HEK293 (cell line): ENCODE data around the gene MED20.

Source experiments
- CTCF ChIA-PET: fragments of 350-600 bp; formaldehyde crosslinking; extraction: SDS; loops from one replicate; lab custom pipeline; 2021; ENCODE audit warnings: antibody characterized with exemption; lab: Yijun Ruan, JAX
- POLR2A ChIA-PET: fragments of 300-600 bp; formaldehyde crosslinking; extraction: SDS; loops from one replicate; lab custom pipeline; 2020; ENCODE audit warnings: antibody characterized with exemption, inconsistent platforms; lab: Yijun Ruan, JAX
- H3K27ac ChIP-seq: fragments of 200-500 bp; sonication (Bioruptor generic); 2 replicates; pipeline ENCODE4 v1.5.1; 2014; ENCODE audit warnings: low read depth, low read length, control low read depth, inconsistent platforms; ENCODE audit errors: extremely low read depth
- H3K36me3 ChIP-seq, 2 experiments: fragments of 200-500 bp in 1 of 2; sonication (Bioruptor generic) in 1 of 2; 1 replicate in 1 of 2; 2 replicates in 1 of 2; pipeline ENCODE4 v1.5.1; 2014 to 2017; ENCODE audit warnings: inconsistent platforms in 2 of 2, low read length in 2 of 2; ENCODE audit not compliant: control insufficient read depth in 2 of 2, insufficient read depth in 1 of 2
- H3K4me1 ChIP-seq: fragments of 200-500 bp; sonication (Bioruptor generic); 2 replicates; pipeline ENCODE4 v1.5.1; 2014; ENCODE audit warnings: mild to moderate bottlenecking, low read length, inconsistent platforms; ENCODE audit not compliant: control insufficient read depth, insufficient read depth
- H3K4me3 ChIP-seq: 2 replicates; pipeline ENCODE4 v1.5.1; 2011; ENCODE audit warnings: low read depth, mild to moderate bottlenecking, control low read depth, low read length, moderate library complexity
- H3K9me3 ChIP-seq: fragments of 200-500 bp; sonication (Bioruptor generic); 2 replicates; pipeline ENCODE4 v1.5.1; 2014; ENCODE audit warnings: low read depth, low read length, inconsistent platforms; ENCODE audit not compliant: control insufficient read depth, insufficient read depth
- HOXD13 ChIP-seq: sonication (generic); formaldehyde crosslinking; IDR thresholded peaks from 2 replicates; pipeline ENCODE4 v1.8.0; 2022; ENCODE audit warnings: missing genetic modification reagents, borderline replicate concordance
- KLF8 ChIP-seq: fragments of 450-650 bp; formaldehyde crosslinking; IDR thresholded peaks from 2 replicates; pipeline ENCODE4 v1.5.1; 2016; ENCODE audit warnings: missing biosample characterization, missing genetic modification characterization
- ZBTB8A ChIP-seq: fragments of 450-650 bp; formaldehyde crosslinking; IDR thresholded peaks from 2 replicates; pipeline ENCODE4 v1.5.1; 2016; ENCODE audit warnings: missing biosample characterization, missing genetic modification characterization
- ZNF223 ChIP-seq: fragments of 450-650 bp; formaldehyde crosslinking; IDR thresholded peaks from 2 replicates; pipeline ENCODE4 v1.5.1; 2016; ENCODE audit warnings: missing biosample characterization, missing genetic modification characterization
- ZNF274 ChIP-seq, 2 experiments: fragments of 200-500 bp in 1 of 2; fragments of 450-650 bp in 1 of 2; sonication (Bioruptor generic) in 1 of 2; formaldehyde crosslinking in 1 of 2; IDR thresholded peaks; 2 replicates each; pipeline versions ENCODE4 v1.5.1 to v1.6.1; 2014 to 2016; ENCODE audit warnings: borderline replicate concordance in 1 of 2, inconsistent platforms in 1 of 2, low read length in 1 of 2, missing biosample characterization in 1 of 2, missing genetic modification characterization in 1 of 2
- ZNF366 ChIP-seq: fragments of 450-650 bp; formaldehyde crosslinking; conservative IDR thresholded peaks from 2 replicates; pipeline ENCODE4 v1.5.1; 2016; ENCODE audit warnings: missing biosample characterization, missing genetic modification characterization
- ZNF473 ChIP-seq: fragments of 450-650 bp; formaldehyde crosslinking; IDR thresholded peaks from 2 replicates; pipeline ENCODE4 v1.5.1; 2017; ENCODE audit warnings: missing biosample characterization, missing genetic modification characterization
- ZNF513 ChIP-seq: fragments of 450-650 bp; IDR thresholded peaks from 2 replicates; pipeline ENCODE4 v1.5.1; 2018; ENCODE audit warnings: missing biosample characterization, missing genetic modification characterization
- ZNF529 ChIP-seq: fragments of 450-650 bp; formaldehyde crosslinking; IDR thresholded peaks from 2 replicates; pipeline ENCODE4 v1.5.1; 2017; ENCODE audit warnings: missing genetic modification characterization, missing biosample characterization; ENCODE audit not compliant: insufficient replicate concordance
- ZNF610 ChIP-seq: fragments of 450-650 bp; formaldehyde crosslinking; IDR thresholded peaks from 2 replicates; pipeline ENCODE4 v1.5.1; 2016; ENCODE audit warnings: missing biosample characterization, missing genetic modification characterization, borderline replicate concordance
- ZNF660 ChIP-seq: fragments of 450-650 bp; IDR thresholded peaks from 2 replicates; pipeline ENCODE4 v1.5.1; 2018; ENCODE audit warnings: missing biosample characterization, mild to moderate bottlenecking, missing genetic modification characterization
- TF ChIP-seq, protein P1 (sequence below): fragments of 450-650 bp; formaldehyde crosslinking; IDR thresholded peaks from 2 replicates; pipeline ENCODE4 v1.5.1; 2016; ENCODE audit warnings: missing biosample characterization, missing genetic modification characterization
- TF ChIP-seq, protein P2 (sequence below): fragments of 450-650 bp; formaldehyde crosslinking; IDR thresholded peaks from 2 replicates; pipeline ENCODE4 v1.5.1; 2017; ENCODE audit warnings: missing biosample characterization, missing genetic modification characterization
- TF ChIP-seq, protein P3 (sequence below): fragments of 450-650 bp; formaldehyde crosslinking; IDR thresholded peaks from 2 replicates; pipeline ENCODE4 v1.5.1; 2016; ENCODE audit warnings: missing biosample characterization, missing genetic modification characterization

The MED20 gene

DNA sequence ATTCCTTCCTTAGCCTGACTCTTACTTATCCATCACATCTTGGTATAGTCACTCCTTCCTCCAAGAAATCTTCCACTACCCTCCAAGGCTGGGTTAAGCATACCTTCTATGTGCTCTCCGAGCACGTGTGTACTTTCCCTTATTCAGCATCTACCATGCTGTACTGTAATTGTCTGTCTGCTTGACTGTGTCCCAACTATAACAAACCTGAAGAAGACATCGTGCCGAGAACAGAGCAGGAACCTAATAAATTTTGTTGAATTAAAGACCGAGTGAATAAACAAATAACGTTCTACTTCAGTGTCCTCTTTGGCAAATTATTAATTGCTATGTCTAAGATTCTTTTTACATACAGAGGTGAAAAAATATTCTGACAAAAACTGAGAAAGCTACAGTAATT lies 61.6 kb downstream of the MED20 start:
- Histone ChIP-seq H3K36me3 (no peaks in the 10 kb centered on the region), H3K4me1 (no peaks in the 10 kb centered on the region), H3K27ac (no peak overlapping the region), H3K4me3 (no peak overlapping the region)
- ChIA-PET POLR2A (no interaction called here), CTCF (interaction anchor here (0.6 to 1.2 kb wide), 4 partner anchors 11 to 62 kb away, joined by 3 to 4 read pairs (median 4); partner anchors contain the start of genes BYSL and MED20)
- TF ChIP-seq KLF8 = no peak
- no peak for TF ChIP-seq ZNF529 (tag by site-specific recombination)
- no peak for TF ChIP-seq ZNF274 (IDR thresholded peaks at IDR 0.05; ENCODE audit: low read length)
- TF ChIP-seq ZNF274 (tag by site-specific recombination; IDR thresholded peaks at IDR 0.05; ENCODE audit: borderline replicate concordance) = no peak
- TF ChIP-seq, protein P1, sequence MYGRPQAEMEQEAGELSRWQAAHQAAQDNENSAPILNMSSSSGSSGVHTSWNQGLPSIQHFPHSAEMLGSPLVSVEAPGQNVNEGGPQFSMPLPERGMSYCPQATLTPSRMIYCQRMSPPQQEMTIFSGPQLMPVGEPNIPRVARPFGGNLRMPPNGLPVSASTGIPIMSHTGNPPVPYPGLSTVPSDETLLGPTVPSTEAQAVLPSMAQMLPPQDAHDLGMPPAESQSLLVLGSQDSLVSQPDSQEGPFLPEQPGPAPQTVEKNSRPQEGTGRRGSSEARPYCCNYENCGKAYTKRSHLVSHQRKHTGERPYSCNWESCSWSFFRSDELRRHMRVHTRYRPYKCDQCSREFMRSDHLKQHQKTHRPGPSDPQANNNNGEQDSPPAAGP (tag by site-specific recombination) = no peak
- TF ChIP-seq ZNF513 (tag by site-specific recombination) = no peak
- TF ChIP-seq, protein P2, sequence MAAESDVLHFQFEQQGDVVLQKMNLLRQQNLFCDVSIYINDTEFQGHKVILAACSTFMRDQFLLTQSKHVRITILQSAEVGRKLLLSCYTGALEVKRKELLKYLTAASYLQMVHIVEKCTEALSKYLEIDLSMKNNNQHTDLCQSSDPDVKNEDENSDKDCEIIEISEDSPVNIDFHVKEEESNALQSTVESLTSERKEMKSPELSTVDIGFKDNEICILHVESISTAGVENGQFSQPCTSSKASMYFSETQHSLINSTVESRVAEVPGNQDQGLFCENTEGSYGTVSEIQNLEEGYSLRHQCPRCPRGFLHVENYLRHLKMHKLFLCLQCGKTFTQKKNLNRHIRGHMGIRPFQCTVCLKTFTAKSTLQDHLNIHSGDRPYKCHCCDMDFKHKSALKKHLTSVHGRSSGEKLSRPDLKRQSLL = no peak
- no peak for TF ChIP-seq ZNF223
- TF ChIP-seq HOXD13 (CRISPR knock-in tag) = no peak
- TF ChIP-seq, protein P3, sequence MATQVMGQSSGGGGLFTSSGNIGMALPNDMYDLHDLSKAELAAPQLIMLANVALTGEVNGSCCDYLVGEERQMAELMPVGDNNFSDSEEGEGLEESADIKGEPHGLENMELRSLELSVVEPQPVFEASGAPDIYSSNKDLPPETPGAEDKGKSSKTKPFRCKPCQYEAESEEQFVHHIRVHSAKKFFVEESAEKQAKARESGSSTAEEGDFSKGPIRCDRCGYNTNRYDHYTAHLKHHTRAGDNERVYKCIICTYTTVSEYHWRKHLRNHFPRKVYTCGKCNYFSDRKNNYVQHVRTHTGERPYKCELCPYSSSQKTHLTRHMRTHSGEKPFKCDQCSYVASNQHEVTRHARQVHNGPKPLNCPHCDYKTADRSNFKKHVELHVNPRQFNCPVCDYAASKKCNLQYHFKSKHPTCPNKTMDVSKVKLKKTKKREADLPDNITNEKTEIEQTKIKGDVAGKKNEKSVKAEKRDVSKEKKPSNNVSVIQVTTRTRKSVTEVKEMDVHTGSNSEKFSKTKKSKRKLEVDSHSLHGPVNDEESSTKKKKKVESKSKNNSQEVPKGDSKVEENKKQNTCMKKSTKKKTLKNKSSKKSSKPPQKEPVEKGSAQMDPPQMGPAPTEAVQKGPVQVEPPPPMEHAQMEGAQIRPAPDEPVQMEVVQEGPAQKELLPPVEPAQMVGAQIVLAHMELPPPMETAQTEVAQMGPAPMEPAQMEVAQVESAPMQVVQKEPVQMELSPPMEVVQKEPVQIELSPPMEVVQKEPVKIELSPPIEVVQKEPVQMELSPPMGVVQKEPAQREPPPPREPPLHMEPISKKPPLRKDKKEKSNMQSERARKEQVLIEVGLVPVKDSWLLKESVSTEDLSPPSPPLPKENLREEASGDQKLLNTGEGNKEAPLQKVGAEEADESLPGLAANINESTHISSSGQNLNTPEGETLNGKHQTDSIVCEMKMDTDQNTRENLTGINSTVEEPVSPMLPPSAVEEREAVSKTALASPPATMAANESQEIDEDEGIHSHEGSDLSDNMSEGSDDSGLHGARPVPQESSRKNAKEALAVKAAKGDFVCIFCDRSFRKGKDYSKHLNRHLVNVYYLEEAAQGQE (tag by site-specific recombination) = no peak
- no peak for TF ChIP-seq ZNF473 (tag by site-specific recombination)
- TF ChIP-seq, all 188 proteins: peak for 0
- H3K9me3 ChIP-seq = no peaks in the 10 kb centered on the region

GRCh38 chr6:41858703-41859102 lies 62.2 kb downstream of the MED20 start:
- no peak overlapping the region for H3K4me3 ChIP-seq
- H3K36me3 ChIP-seq = no peaks in the 10 kb centered on the region
- H3K9me3 ChIP-seq = no peaks in the 10 kb centered on the region
- no peak overlapping the region for H3K27ac ChIP-seq
- TF ChIP-seq ZNF366 (tag by site-specific recombination) = no peak
- no peak for TF ChIP-seq ZBTB8A (tag by site-specific recombination)
- TF ChIP-seq ZNF660 (tag by site-specific recombination) = no peak
- TF ChIP-seq ZNF610 = no peak
- CTCF ChIA-PET = interaction anchor here (0.6 to 1.3 kb wide), 5 partner anchors 10 to 185 kb away, joined by 3 to 6 read pairs (median 3); no protein-coding TSS in a partner anchor
- POLR2A ChIA-PET = no interaction called here
- no peaks in the 10 kb centered on the region for H3K4me1 ChIP-seq
